HG03108 (cell line): ENCODE data around the gene IFT81.
"Not testable (repeated sequence)": the region's sequence is repeated elsewhere in the genome, so short reads cannot be mapped to it uniquely, and the experiment has no call there.

Experiments used
- ATAC-seq: cut with Tn5 transposase; IDR thresholded peaks from one replicate; pipeline ENCODE4 v1.9.1; 2021; ENCODE audit warnings: moderate library complexity; ENCODE audit not compliant: unreplicated experiment

IFT81 gene

GRCh38 chr12:110124269-110124995 lies at the start of gene IFT81:
TSS of gene IFT81 (plus strand) at chr12:110124357. CDS start at chr12:110127381, 3,024 bp downstream.
- ATAC-seq = peak; percentile 79

- ATAC-seq = no peak
These were observed 48.3 kb upstream of the IFT81 start for GRCh38 chr12:110075880-110076279.

- ATAC-seq = no peak
These were observed 46.4 kb upstream of the IFT81 start for GRCh38 chr12:110077800-110078199.

GRCh38 chr12:110079477-110080400 lies 44.4 kb upstream of the IFT81 start:
- peak; percentile 85 for ATAC-seq

GRCh38 chr12:110080410-110080809 lies 43.7 kb upstream of the IFT81 start:
- ATAC-seq = no peak

- no peak for ATAC-seq
These were observed 39.7 kb upstream of the IFT81 start for GRCh38 chr12:110084314-110085015.

- not testable (repeated sequence) for ATAC-seq
These were observed 35.9 kb upstream of the IFT81 start for GRCh38 chr12:110088216-110088615.

GRCh38 chr12:110088936-110089335 lies 35.2 kb upstream of the IFT81 start:
- ATAC-seq = no peak

- ATAC-seq = no peak
These were observed 33.7 kb upstream of the IFT81 start for GRCh38 chr12:110090266-110091135.

GRCh38 chr12:110091136-110091711 lies 32.9 kb upstream of the IFT81 start:
- no peak for ATAC-seq

GRCh38 chr12:110093631-110094311 lies 30.4 kb upstream of the IFT81 start:
- ATAC-seq = no peak

- ATAC-seq = peak; percentile 85
These were observed 23.7 kb upstream of the IFT81 start for GRCh38 chr12:110100315-110100970.

GRCh38 chr12:110102255-110102654 lies 21.9 kb upstream of the IFT81 start:
- no peak for ATAC-seq

GRCh38 chr12:110104188-110105094 lies 19.7 kb upstream of the IFT81 start:
- ATAC-seq = no peak

- ATAC-seq = no peak
These were observed 19.0 kb upstream of the IFT81 start for GRCh38 chr12:110105159-110105558.

GRCh38 chr12:110105986-110106385 lies 18.2 kb upstream of the IFT81 start:
- ATAC-seq = no peak

- ATAC-seq = no peak
These were observed 16.5 kb upstream of the IFT81 start for GRCh38 chr12:110107369-110108281.
